HG02623 (cell line): ENCODE results near the gene DIS3L.
"Not testable (repeated sequence)": the region's sequence is repeated elsewhere in the genome, so short reads cannot be mapped to it uniquely, and the experiment has no call there.

ENCODE experiments used
- ATAC-seq: cut with Tn5 transposase; IDR thresholded peaks from one replicate; pipeline ENCODE4 v1.9.1; 2021; ENCODE audit warnings: moderate library complexity; ENCODE audit not compliant: unreplicated experiment

The DIS3L gene

DNA sequence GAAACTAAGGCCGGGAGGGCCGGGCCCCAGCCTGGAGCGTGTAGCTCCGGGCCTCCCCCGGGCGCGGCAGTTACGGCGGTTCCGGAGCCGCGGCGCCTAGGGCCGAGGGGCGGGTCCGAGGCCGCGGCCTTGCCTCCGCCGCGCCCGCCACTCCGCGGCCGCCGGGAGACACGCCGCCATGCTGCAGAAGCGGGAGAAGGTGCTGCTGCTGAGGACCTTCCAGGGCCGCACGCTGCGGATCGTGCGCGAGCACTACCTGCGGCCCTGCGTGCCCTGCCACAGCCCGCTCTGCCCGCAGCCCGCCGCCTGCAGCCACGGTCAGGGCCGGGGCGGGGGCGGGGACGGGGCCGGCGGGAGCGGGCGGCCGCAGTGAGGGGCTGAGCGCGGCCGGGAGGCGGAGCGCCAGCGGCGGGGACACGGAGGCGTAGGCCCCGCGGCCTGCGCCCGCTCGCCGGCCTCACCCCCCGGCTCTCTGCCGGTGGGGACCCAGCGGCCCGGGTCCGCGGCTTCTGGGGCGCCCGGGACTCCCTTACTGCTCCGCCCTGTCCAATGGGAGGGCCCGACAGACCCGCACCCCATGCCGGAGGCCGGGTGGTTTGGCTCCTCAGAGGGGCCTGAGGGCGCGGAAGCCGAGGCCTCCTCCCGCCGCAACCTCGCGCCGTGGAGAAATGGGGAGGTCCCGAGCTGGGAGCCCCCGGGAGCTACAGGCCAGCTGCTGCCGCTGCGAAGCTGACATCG is at the start of gene DIS3L:
Gene DIS3L (plus strand): TSS at position 150 of the 738 bp plus-strand sequence. CDS start 29 bp downstream, at position 179.
- peak; percentile 69 for ATAC-seq

- ATAC-seq = not testable (repeated sequence)
These were observed 47.5 kb upstream of the DIS3L start for GRCh38 chr15:66245832-66246231.

DNA sequence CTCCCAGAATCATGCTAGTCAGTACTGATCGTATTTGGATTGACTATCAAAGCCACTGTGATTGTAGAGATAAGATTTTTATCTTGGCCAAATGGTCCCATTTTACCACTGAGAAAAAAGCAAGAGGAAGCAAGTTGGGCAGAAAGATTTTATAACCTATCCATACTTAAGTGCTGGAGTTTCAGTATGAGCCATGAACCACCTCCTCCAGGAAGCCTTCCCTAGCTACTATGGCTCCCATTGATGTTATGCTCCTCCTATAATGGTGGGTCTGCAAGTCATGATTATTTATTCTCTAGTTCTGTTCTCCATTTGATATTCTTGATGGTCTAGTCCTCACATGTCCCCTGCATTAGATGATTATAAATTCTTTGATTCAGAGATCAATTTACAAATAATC is 46.4 kb upstream of the DIS3L start:
- no peak for ATAC-seq

DNA sequence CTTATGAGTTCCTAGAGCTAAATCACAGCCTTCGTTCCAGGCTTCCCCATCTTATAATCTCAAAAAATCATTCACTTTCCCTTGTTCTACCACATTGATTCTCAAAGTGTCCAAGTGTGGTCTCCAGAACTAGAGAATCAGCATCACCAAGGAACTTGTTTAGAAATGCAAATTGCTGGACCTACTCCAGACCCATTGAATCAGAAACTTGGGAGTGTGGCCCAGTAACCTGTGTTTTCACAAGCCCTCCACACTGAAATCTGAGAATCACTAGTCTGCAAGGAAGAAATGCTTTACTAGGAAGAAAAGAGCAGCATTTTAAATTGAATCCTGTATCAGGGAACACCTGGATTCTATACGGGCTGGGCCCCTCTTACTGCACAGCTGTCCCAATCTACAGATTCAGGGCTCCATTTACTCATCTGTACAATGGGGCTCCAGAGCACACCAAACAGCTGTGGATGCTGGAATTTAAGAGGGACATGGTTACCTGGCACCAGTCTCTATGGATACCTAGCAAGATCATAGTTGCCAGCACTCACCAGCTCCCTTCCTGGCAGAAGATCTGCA is 43.7 kb upstream of the DIS3L start:
- no peak for ATAC-seq

GRCh38 chr15:66251065-66251789 is 42.1 kb upstream of the DIS3L start:
- no peak for ATAC-seq

DNA sequence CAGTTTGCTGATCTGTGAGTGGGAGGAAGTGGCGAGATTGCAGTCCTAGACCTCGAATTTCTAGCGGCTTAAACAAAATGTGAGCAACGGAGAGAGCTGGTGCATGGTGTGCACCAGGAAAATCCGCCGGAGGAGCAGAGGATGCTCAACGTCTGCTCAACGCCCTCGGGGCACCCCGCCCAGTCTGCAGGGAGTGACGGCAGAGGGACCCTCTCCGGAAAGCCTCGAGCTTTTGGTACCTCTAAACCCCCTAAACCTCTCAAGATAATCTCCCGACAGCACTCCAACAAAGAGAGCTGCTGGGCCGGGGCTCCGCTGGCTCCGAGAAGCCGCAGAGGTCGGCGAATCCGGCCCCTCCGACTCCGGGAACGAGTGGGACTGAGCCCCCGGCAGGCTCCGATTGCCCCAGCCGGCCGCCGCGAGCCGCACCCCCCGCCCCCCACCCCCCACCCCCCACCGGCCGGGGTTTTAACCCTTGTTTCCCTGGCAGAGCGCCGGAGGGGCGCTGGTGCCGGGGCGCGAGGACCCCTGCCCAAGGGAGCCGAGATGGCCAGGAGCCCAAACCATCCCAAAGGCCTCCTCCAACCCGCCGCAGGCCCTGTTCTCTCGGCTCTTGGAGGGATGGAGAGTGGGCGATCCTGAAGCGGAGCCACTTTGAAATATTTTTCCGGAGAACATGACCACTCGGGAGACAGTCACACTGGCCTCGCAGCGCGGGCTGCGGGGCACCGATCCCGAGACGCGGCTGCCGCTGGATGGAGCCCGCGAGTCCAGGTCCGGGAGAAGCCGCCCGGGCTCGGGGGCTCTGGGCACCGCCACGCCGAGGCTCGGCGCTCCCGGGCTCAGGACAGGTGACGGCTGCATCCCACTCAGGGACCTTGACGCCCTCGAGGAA is 41.3 kb upstream of the DIS3L start:
- ATAC-seq = no peak

- ATAC-seq = no peak
These were observed 40.5 kb upstream of the DIS3L start for GRCh38 chr15:66252685-66253417.

DNA sequence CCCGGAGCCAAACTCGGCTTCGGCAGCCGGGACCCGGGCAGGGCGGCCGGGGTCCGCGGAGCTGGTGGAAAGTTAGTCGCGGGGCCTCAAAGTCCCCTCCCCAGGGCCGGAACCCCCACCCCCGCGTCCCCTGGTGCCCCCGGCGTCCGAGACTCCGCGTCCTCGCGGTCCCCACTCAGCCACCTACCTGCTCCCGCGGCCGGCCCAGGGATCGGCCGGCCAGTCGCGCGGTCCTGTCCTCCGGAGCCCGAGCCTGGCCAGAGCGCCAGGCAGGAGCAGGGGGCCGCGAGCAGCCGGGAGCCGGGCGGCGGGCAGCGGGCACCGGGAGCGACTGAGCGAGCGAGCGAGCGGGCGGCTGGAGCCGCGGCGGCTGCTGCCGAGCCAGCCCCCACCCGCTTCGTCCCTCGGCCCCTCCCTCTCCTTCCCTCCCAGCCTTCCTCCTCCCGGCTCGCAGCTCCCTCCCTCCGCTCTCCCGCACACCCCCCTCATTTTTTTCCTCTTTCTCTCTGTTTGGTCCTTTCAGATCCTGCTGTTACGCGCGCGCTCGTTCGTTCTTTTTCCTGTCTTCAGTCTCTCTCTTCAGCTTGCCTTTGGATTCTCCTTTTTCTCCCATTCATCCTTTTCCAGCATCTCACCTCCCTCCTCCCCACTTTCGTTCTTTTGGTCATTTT is 39.8 kb upstream of the DIS3L start, which contains the start of gene MEGF11:
Gene MEGF11 (minus strand): TSS at position 333 of the 671 bp plus-strand sequence. CDS start 125,347 bp downstream, outside the sequence.
- no peak for ATAC-seq

DNA sequence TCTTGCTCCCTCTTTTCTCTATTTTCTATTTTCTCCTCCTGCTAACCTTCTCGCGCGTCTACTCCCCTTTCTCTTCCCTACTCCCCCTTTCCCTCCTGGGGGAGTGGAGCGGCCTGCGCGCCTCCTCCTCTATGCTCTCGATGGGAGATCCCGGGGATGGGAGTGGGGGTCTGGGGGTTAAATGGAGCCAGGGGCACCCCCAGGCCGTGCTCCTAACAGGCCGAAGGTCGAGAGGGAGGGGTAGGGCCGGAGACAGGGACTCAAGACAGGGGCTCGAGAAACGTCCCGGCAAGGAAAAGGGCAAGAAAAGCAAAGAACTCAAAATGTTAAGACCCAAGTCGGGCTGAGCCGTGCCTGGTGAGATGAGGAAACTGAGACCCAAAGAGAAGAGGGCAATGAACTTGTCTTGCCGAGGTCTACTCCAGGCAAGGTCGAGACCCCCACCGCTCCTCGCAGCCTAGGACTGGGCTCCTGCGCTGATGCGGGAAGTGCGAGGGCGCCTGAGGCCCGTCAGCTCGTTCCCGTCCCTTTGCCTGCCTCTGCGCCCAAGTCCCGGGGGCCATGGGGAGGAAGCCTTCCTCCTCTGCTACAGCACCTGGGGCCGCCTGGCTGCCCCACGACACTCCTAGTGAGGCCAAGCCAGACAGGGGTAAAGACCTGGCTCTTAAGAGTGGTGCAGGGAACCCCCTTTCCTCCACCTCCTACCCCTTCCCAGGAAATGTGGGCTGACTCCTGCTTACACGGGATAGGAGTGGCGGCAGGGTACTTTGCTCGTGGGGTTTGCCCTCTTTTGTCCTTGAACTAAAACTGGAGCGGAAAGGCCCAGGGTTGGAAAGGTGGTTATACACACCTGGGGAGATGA is 39.0 kb upstream of the DIS3L start:
- ATAC-seq = no peak

DNA sequence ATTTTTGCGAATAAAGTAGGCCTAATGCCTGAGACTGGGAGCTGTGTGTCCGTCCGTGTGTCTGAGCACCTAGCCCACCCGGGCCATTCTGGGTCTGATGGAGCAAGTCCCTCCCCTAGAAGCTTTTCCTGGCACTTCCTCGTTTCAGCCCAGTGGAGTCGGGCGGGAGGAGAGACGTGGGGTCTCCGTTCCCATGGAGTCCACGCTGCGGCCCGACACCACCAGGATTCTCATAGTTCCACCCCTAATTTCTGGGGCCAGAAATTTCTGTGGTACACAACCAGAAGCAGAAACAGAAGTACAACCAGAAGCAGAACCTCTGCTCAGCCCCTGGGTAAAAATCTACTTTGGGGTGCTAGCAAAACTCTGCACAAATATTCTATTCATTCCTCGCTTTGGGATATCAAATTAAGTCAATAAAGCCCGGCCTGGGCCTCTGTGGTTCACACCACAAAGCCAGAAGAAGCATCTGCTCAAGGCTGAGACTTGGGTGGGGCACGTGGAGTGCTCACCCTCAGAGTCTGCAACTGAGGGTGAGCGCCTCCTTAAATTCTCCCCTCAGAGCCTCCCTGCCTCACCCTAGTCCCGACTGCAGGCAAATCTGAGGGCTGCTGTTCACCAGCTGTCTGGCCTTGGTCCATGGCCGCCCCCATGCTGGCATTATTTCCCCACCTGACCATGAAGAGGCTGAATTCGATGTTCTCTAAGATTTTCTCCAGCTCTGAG is 38.3 kb upstream of the DIS3L start:
- no peak for ATAC-seq

GRCh38 chr15:66256692-66257091 is 36.7 kb upstream of the DIS3L start:
- no peak for ATAC-seq

- ATAC-seq = no peak
These were observed 32.3 kb upstream of the DIS3L start for GRCh38 chr15:66261056-66261455.

DNA sequence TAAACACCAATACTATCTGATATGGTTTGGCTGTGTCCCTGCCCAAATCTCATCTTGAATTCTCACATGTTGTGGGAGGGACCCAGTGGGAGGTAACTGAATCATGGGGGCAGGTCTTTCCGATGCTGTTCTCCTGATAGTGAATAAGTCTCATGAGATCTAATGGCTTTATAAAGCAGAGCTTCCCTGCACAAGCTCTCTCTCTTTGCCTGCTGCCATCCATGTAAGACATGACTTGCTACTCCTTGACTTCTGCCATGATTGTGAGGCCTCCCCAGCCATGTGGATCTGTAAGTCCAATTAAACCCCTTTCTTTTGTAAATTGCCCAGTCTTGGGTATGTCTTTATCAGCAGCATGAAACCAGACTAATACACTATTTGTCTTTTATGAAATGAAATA is 30.5 kb upstream of the DIS3L start:
- ATAC-seq = not testable (repeated sequence)

DNA sequence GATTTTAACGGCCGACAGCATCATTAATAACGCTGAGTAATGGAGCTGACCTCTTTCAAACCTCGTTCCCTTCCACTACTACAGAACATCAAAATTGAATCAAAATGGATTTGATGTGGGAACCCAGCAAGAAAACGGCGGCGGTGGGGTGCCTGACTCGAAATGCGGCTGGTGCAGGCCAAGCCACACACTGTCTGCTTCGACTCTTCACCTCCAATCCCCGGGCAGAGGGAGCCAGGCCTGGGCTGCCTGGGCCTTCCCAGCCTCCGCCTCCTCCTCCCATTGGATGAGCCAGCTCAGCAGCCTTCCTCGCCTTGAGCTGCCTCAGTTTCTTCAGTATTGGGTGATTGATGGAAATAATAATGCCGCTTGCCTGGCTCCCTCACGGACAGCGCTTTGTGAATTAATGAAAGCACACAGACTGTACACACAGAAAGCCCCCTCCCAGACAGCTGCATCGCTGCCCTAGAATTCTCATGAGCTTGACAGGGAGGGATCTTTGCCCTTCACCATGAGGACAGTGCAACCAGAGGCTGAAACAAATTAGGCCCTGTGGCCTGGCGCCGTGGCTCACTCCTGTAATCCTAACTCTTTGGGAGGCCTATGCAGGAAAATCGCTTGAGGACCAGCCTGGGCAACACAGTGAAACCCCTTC is 28.4 kb upstream of the DIS3L start:
- no peak for ATAC-seq

DNA sequence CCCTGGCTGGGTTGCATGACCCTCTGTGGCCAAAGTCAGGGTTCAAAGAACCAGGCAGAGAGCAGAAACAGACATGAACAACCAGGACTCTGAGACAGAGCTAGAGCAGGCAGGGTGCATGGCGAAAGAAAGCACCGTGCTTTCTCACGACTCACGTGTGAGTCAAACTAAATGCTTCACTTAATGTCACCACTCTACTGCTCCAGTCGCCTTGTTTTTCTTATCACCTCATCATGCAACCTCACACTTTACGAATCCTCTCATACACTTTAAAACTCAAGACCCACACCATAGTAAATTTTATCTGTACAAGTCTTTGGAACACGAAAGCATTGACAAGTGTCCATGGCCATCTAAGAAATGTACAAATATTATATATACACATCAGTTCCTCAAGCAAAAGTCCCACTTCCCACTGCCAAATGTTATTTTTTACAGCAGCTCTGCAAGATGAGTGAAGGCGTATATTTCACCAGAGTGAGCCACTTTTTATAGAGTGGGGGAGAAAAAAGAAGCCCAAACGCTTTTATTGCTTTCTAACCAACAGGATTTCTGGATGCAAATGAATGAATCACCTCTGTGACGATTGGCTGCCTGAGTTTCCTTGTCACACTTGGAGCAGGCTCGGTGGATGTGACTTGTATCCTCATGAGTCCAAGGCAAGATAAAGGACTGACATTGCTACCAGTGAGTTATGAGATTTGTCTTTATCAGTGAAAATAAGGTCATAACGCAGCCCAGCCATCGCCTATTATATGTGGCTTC is 23.9 kb upstream of the DIS3L start:
- ATAC-seq = no peak

- no peak for ATAC-seq
These were observed 22.4 kb upstream of the DIS3L start for GRCh38 chr15:66270932-66271331.

- ATAC-seq = no peak
These were observed 18.0 kb upstream of the DIS3L start for GRCh38 chr15:66275352-66275751.
